M059J (cell line): ENCODE results near the gene BEND7. TPM values are rescaled to one million over a fixed set of nuclear protein-coding genes. Genes with fewer than 3 reads are reported as not detected.
A peak's percentile ranks its signal among the peaks of the same experiment; 100 is the strongest.
"Not testable (repeated sequence)": the region's sequence is repeated elsewhere in the genome, so short reads cannot be mapped to it uniquely, and the experiment has no call there.

Source experiments
- DNase-seq: peaks from one replicate; pipeline ENCODE4 v3.0.0-alpha.2; 2012; ENCODE audit warnings: low read depth
- total RNA-seq: library from RNA; depleted of rRNA; stranded (reverse); fragments of >200 nt; shearing (Covaris generic); gene quantifications from 2 replicates; pipeline ENCODE4 v1.2.3, GENCODE V29; 2014; rRNA removed

The BEND7 gene
- total RNA-seq: 0.79 and 1.5 TPM in 2 replicates

GRCh38 chr10:13528875-13529713 lies at the start of gene BEND7:
BEND7 (minus strand) TSS chr10:13529014; CDS start chr10:13528533, 481 bp downstream.
- DNase-seq: no peak

- DNase-seq: no peak
Observed at GRCh38 chr10:13573960-13574359, 45.1 kb upstream of the BEND7 start.

GRCh38 chr10:13571541-13571940 lies 42.7 kb upstream of the BEND7 start:
- no peak for DNase-seq

GRCh38 chr10:13567030-13567429 lies 38.2 kb upstream of the BEND7 start:
- DNase-seq: no peak

- DNase-seq: no peak
Observed at GRCh38 chr10:13564576-13564975, 35.8 kb upstream of the BEND7 start.

- peak; percentile 5 for DNase-seq
Observed at GRCh38 chr10:13563481-13564445, 34.9 kb upstream of the BEND7 start.

- DNase-seq: peak; percentile 81
Observed at GRCh38 chr10:13560597-13560996, 31.8 kb upstream of the BEND7 start.

- peak; percentile 54 for DNase-seq
Observed at GRCh38 chr10:13559124-13559700, 30.4 kb upstream of the BEND7 start.

GRCh38 chr10:13555884-13556510 lies 27.2 kb upstream of the BEND7 start:
- peak; percentile 42 for DNase-seq

- DNase-seq: no peak
Observed at GRCh38 chr10:13550802-13551201, 22.0 kb upstream of the BEND7 start.

GRCh38 chr10:13542533-13542932 lies 13.7 kb upstream of the BEND7 start:
- no peak for DNase-seq

- not testable (repeated sequence) for DNase-seq
Observed at GRCh38 chr10:13537985-13538384, 9.2 kb upstream of the BEND7 start.

- peak; percentile 22 for DNase-seq
Observed at GRCh38 chr10:13536674-13537366, 8.0 kb upstream of the BEND7 start.

GRCh38 chr10:13535346-13535745 lies 6.5 kb upstream of the BEND7 start:
- DNase-seq: no peak

- DNase-seq: no peak
Observed at GRCh38 chr10:13529714-13529973, 830 bp upstream of the BEND7 start.

GRCh38 chr10:13528123-13528874 lies 515 bp downstream of the BEND7 start:
- DNase-seq: no peak

- DNase-seq: no peak
Observed at GRCh38 chr10:13527864-13528122, 1.0 kb downstream of the BEND7 start.

GRCh38 chr10:13526948-13527863 lies 1.6 kb downstream of the BEND7 start:
- peak; percentile 62 for DNase-seq

- DNase-seq: no peak
Observed at GRCh38 chr10:13525663-13526062, 3.2 kb downstream of the BEND7 start.

- no peak for DNase-seq
Observed at GRCh38 chr10:13521026-13521425, 7.8 kb downstream of the BEND7 start.
